GM19438 (cell line): ENCODE results near the gene ENTREP1.
"Not testable (repeated sequence)": the region's sequence is repeated elsewhere in the genome, so short reads cannot be mapped to it uniquely, and the experiment has no call there.

Source experiments
- ATAC-seq: cut with Tn5 transposase; IDR thresholded peaks from one replicate; pipeline ENCODE4 v1.9.1; 2021; ENCODE audit warnings: low read depth; ENCODE audit not compliant: unreplicated experiment

ENTREP1 gene, protein sequence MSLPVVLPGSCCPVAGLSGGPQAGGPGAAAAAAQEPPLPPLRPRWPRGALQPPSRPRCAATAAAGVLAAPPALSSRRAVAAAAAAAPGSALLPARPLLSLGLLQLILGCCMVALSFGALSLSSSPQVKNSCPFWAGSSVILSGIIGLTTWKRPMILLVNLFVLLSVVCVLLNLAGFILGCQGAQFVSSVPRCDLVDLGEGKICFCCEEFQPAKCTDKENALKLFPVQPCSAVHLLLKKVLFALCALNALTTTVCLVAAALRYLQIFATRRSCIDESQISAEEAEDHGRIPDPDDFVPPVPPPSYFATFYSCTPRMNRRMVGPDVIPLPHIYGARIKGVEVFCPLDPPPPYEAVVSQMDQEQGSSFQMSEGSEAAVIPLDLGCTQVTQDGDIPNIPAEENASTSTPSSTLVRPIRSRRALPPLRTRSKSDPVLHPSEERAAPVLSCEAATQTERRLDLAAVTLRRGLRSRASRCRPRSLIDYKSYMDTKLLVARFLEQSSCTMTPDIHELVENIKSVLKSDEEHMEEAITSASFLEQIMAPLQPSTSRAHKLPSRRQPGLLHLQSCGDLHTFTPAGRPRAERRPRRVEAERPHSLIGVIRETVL

DNA sequence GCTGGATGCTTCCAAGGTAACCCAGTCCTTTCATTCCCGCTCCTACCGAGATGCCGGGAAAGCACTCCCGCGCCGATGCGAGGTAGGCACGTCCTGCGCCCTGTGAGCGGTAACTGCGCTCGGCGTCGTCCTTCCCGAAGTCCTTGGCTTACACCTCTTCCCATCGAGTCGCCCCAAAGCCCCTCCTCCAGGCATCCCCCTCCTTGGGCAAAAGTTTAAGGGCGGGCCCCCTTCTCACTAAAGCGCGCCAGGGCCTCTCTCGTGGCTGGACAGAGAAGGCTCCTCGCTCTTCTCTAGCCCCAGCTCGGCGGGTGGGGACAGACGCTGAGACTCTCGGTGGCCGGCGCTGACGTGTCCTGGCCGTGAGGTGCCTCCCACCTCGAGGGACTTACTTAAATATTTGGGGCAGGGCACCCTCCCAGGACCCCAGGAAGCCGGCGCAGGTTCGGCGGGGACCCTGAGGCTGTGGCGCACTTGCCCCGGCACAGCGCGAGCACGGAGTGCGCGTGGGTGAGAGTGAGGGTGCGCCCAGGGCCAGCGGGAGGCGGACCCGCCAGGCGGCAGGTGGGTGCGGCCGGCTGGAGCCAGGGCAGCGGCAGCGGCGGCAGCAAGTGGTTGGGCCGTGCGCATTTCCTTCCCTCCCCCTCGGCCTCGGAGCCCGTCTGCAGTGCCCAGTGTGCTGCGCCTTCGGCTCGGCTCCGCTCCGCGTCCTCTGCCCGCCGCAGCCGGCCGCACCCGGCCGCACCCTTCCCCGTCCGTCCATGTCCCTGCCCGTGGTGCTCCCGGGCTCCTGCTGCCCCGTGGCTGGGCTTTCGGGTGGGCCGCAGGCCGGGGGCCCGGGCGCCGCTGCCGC lies at the start of gene ENTREP1:
ENTREP1 (plus strand) TSS at position 667 of the 853 bp plus-strand sequence; CDS start at position 762, 95 bp downstream.
- no peak for ATAC-seq

DNA sequence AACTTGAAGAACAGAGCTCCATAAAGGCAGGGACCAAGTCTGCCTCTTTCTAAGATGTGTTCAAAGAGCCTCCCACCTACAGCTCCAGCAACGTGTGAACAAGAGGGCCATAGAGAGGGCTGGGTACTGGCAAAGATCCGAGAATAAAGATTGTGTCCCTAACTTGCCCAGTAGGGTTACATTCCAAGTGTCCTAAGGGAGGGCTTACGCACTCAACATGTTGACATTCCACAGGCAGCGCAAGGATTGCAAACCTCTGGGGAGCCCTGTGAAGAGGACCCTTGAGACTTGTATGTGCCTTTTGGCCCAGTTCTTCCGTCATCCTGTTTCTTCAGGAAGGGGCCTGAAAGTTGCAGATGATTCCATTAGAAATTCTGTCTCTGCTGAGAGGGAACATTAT lies 48.2 kb upstream of the ENTREP1 start:
- ATAC-seq = no peak

DNA sequence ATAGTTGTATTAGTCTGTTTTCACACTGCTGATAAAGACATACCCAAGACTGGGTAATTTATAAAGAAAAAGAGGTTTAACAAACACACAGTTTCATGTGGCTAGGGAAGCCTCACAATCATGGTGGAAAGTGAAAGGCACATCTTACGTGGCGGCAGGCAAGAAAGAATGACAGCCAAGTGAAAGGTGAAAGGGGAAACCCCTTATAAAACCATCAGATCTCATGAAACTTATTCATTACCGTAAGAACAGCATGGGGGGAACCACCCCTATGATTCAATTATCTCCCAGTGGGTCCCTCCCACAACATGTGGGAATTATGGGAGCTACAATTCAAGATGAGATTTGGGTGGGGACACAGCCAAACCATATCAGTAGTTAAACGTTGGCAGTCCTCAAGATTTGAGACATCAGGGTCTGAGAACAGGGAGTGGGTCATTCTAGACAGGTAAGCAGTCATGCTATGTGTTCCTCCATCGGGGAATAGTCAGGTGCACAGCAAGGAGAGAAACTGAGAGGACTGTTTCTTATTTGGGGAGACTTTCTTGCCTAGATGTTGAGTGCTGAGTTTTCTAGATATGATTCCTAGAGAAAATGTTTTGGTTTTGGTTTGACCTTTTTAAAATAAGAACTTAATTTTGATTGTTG lies 45.8 kb upstream of the ENTREP1 start:
- ATAC-seq = no peak

DNA sequence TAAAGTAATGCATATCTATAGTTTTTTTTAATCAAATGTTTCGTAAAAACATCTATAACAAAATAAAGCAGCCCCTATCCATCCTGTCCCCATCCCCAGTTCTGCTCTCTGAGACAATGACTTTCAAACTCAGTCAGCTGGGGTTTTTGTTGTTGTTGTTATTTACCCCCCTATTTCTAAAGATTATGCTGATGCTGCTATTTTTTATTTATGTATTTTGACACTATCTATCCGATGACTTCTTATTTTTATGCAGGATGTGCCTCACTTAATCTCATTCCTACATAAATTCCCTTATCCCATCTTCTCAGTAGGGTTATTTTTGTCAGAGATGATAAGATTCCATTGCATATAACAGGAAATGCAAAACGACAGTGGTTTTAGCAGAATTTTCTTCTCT lies 45.3 kb upstream of the ENTREP1 start:
- ATAC-seq = no peak

DNA sequence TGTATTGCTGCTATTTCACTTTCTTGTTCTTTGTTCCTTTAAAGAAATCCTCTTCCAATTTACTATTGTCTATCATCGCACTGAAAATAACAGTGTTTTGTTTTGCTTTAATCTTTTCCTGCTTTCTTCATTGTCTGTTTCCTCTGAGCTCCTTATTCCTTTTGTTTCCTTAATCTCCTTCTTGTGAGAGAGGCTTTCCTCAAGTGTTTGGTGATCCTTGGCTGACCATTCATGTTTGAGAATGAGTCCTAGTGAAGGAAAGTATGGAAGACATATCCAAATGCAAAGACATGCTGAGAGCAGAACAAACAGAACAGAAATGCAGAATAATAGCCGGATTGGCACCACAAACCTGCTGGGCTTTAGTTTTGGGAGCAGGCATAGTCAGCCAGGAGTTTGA lies 42.0 kb upstream of the ENTREP1 start:
- no peak for ATAC-seq

DNA sequence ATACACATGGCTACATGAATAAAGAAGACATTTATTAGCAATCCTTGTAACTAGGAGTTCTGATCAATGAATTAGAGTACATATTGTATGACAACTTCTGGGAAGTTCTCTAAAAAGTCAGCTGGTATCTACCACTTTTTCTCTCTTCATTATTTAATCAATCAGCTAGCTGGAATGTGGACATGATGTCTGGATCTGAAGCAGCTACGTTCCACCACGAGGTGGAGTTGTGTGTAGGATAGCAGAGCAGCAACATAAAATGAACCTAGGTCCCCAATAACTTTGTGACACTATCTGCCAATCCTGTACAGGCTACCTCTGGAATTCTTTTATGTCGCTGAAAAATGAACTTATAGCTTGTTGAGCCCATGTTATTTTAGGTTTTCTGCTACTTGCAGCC lies 32.9 kb upstream of the ENTREP1 start:
- ATAC-seq = no peak

DNA sequence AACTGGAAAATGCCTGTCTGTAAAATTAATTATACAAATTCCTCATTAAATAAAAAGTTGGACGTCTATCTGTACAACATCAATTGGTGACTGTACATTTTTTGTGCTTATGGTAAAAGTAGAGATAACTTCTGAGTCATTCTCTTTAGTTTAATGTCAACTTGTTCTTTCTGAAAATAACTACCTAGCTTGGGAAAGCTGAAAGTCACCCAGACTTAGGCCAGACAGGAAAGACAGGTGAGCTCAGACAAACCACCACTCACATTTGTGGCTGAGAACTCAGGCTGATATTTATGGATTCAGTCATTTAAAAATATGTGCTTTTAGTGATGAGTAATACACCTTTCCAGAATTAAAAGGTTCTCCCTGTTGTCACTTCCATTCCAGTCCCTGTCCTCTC lies 31.9 kb upstream of the ENTREP1 start:
- no peak for ATAC-seq

DNA sequence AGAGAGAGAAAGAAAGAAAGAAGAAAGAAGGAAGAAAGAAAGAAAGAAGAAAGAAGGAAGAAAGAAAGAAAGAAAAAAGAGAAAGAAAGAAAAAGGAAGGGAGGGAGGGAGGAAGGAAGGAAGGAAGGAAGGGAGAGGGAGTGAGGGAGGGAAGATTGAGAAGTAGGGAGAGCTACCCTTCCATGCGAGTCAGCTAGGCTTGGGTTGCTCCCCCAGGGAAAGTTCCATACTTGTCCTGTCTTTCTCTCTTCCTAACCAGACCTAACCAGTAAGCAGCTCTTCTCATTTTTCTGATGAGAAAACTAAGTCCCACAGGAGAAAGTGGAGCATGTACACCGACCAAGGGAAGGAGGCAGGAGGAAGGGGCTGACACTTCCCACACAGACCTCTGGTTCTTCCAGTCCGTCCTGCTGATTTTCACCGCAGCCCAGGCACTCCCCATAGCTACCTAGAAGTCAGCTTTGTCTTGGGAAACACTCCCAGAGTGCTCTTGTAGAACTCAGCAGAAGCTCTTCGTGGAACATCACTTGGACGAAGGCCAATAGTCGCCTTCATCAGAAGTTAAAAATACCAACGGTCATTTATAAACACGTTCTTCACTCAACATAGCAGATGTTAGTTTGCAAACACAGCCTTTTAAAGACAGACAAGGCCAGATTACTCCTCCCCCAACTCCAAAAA lies 29.0 kb upstream of the ENTREP1 start:
- ATAC-seq = no peak

DNA sequence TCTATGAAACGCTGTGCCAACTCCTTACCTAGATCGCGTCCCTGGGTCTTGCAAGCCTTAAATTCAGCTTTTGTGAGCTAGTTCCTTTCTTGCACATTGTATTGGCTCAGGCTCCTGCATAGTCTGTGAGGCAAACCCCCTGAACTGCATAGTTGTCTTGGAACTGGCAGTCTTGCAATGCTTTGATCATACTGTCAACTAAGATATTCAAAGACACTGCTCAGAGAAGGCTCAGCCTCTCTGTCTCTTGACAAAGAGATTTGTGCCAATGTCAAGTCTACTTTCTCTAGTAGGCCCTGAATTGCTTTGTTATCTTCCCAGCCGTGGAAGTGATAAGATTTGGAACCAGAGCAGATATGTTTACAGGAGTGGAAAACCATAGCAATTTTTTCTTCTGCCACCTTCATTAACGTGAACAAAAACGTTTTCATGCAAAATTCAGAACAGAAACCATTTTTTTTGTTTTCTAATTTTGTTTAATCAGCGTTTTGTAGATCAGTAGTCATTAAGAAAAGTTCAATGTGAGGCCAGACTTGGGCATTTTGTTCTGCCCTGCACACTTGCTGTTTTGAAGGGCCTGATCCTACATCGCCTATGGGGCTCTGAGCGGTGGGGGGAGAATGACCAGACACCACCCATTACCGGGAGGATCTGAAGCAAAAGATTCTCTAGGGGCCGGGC lies 27.6 kb upstream of the ENTREP1 start:
- no peak for ATAC-seq

DNA sequence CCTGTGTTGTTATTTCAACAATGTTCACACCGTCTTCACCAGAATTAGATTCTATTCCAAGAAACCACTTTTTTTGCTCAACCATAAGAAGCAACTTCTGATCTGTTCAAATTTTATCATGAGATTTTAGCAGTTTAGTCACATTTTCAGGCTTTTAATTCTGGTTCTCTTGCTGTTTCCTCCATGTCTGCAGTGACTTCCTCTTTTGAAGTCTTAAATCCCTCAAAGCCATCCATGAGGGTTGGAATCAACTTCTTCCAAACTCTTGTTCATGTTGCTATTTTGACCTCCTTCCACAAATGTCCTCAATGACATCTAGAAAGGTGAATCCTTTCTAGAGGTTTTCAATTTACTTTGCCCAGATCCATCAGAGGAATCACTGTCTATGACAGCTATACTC lies 25.7 kb upstream of the ENTREP1 start:
- ATAC-seq = no peak

DNA sequence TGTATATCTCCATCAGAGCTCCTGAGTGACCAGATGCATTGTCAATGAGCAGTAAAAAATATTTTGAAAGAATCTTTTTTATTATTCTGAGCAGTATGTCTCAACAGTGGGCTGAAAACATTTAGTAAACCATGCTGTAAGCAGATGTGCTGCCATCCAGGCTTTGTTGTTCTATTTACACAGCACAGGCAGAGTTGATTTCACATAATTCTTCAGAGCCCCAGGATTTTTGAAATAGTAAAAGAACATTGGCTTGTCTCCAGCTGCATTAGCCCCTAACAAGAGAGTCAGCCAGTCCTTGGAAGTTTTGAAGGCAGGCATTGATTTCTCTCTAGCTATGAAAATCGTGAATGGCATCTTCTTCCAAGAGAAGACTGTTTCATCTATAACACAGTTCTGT lies 25.2 kb upstream of the ENTREP1 start:
- ATAC-seq = no peak

DNA sequence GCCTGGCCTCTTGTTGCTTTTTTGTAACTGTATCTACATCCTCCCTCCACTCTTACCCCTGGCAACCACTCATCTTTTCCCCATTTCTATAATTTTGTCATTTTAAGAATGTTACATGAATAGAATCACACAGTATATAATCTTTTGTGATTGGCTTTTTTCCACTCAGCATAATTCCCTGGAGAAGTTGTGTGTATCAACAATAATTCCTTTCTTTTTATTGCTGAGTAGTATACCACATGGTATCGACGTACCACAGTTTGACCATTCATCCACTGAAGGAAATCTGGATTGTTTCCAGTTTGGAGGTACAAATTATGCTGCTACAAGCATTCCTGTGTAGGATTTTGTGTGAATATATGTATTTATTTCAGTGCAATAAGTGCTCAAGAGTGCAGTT lies 21.7 kb upstream of the ENTREP1 start:
- no peak for ATAC-seq

DNA sequence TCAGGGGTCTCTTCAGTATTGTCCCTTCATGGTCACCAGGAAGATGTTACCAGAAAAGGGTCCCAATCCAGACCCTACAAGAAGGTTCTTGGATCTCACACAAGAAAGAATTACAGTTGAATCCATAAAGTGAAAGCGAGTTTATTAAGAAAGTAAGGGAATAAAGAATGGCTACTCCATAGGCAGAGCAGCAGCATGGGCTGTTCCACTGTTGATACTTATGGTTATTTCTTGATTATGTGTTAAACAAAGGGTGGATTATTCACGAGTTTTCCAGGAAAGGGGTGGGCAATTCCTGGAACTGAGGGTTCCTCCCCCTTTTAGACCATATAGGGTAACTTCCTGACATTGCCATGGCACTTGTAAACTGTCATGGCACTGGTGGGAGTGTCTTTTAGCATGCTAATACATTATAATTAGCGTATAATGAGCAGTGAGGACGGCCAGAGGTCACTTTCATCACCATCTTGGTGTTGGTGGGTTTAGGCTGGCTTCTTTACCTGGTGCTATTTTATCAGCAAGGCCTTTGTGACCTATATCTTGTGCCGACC lies 18.0 kb upstream of the ENTREP1 start:
- ATAC-seq = not testable (repeated sequence)

DNA sequence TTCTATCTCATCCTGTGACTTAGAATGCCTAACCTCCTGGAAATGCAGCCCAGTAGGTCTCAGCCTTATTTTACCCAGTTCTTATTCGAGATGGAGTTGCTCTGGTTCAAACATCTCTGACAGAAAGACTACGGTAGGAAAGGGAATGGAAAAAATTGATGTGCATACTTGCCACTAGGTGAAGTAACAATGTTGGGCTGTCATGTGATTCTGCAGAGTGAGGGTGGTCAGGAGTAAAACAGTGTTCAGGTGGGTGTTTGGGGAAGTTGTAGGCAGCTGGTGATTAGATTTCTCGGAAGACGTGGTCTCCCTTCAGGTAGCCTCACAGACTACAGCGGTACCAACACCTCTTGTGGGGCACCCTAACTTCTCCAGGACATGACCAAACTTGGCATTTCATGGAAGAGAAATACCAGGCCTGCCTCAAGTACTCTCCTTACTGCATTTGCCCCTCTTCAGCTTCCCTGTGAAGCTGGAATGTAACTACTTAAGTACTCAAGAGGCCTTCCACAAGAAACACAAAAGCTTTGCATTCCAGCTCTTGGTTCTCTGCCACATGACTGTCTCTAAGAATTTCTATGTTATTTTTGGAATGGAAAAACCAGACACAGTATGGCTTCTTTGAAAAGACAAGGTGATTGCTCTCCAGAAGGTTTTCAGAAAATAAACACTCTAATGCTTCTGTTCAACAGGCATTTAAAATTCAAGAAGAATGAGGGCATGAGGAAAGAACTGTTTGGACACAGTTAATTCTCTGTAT lies 17.4 kb upstream of the ENTREP1 start:
- ATAC-seq = no peak

DNA sequence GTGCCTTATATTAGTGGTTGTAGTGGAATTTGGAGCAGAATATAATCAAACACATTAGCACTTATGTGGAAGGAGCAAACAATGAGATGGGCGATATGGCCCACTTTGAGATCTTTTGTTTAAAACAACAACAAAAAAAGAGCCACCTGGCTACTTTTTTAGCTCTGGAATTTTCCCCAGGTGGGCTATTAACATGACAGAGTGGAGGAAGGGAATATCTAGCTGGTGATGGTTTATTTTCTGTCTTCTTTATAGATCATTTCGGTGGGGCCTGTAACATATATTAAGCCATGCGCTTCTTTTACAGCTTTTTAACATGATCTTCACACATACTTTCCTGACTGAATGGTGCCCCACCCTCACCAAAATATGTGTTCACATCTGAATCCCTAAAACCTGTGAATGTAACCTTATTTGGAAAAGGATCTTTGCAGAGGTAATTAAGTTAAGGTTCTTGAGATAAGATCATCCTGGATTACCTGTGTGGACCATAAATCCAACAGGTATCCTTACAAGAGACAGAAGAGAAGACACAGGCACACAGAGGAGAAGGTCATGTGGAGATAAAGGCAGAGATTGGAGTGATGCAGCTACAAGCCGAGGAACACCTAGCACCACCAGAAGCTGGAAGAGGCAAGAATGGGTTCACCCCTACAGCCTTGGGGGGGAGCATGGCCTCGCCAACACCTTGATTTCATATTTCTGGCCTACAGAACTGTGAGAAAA lies 16.6 kb upstream of the ENTREP1 start:
- ATAC-seq = no peak

DNA sequence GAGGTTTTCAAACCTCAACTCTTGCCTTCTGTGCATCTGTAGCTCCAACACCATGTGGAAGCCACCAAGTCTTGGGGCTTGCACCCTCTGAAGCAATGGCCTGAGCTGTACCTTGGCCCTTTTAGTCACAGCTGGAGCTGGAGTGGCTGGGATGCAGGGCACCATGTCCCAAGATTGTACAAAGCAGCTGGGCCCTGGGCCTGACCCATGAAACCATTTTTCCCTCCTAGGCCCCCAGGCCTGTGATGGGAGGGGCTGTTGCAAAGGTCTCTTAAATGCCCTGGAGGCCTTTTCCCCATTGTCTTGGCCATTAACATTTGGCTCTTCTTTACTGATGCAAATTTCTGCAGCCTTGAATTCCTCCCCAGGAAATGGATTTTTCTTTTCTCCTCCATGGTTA lies 11.8 kb upstream of the ENTREP1 start:
- ATAC-seq = no peak

DNA sequence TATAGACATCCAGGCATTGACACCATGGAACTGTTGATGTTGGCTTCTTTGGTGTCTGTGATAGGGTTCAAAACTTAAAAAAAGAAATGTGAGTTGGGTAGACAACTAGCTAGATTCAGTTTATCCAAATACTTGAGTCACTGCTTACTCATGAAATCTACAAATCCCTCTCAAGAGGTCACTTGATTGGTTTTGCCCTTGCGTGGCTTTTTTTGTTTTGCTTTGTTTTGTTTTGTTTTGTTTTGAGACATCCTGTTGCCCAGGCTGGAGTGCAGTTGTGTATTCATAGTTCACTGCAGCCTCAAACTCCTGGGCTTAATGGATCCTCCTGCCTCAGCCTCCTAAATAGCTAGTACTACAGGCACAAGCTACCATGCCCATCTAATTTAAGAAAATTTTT lies 10.5 kb upstream of the ENTREP1 start:
- no peak for ATAC-seq

DNA sequence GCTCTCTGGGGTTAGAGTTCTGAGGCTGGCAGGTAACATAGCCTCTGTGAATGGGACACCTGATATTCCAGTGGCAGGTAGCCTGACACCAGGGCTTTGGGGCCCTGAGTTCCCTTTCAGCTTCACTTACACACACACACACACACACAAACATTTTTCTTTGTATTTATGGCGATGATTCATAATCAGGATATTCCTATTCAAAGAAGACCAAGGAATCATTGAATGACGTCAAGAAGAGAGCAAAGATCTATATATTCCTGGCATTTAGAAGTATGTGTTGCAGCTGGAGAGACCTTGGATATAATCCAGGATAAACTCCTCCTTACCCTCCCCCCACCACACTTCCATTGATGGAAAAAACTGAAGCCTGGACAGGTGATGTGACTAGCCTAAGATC lies 7.9 kb upstream of the ENTREP1 start:
- no peak for ATAC-seq
